GM12878 (cell line): ENCODE measurements around the gene MEIS2. TPM values are rescaled to one million over a fixed set of nuclear protein-coding genes. Genes with fewer than 3 reads are reported as not detected.

ENCODE experiments used
- ATAC-seq: fragments of 200-7000 bp; cut with Tn5 transposase; 3 replicates; pipeline ENCODE4 v1.9.1; 2020; ENCODE audit warnings: mild to moderate bottlenecking, moderate library complexity
- BruUV-seq: library from RNA; stranded (reverse); fragments of 400-500 nt; replicated peaks from 2 replicates; lab custom pipeline; 2021; lab: Mats Ljungman, UMichigan
- CTCF ChIA-PET: fragments of 300-600 bp; sonication (Branson Sonifier 250); formaldehyde crosslinking; extraction: SDS; loops from one replicate; lab custom pipeline; 2021; ENCODE audit warnings: inconsistent platforms; lab: Yijun Ruan, JAX
- POLR2A ChIA-PET: fragments of 350-600 bp; formaldehyde crosslinking; extraction: SDS; loops from one replicate; lab custom pipeline; 2021; ENCODE audit warnings: inconsistent platforms; lab: Charles Lee
- RAD21 ChIA-PET: fragments of 300-600 bp; sonication (Branson Sonifier 250); formaldehyde crosslinking; loops from one replicate; lab custom pipeline; 2023; ENCODE audit warnings: antibody characterized with exemption; ENCODE audit not compliant: unreplicated experiment; lab: Charles Lee
- SMC1A ChIA-PET: fragments of 300-600 bp; sonication (Branson Sonifier 250); formaldehyde crosslinking; loops from one replicate; lab custom pipeline; 2023; ENCODE audit not compliant: unreplicated experiment, uncharacterized antibody; lab: Charles Lee
- DNase-seq: peaks from one replicate; pipeline ENCODE4 v3.0.0-alpha.2; 2011; ENCODE audit warnings: low read depth, low spot score
- FAIRE-seq: peaks from 3 replicates; lab custom pipeline; 2011; peaks lifted over from hg19 to GRCh38; lab: Jason Lieb, UNC
- H2AFZ ChIP-seq: 2 replicates; pipeline ENCODE4 v1.6.0; 2011; ENCODE audit warnings: low read depth, low read length, control low read depth; ENCODE audit not compliant: control insufficient read depth
- H3K27ac ChIP-seq: 2 replicates; pipeline ENCODE4 v1.5.1; 2011; ENCODE audit warnings: control low read depth; ENCODE audit not compliant: control insufficient read depth, insufficient read depth
- H3K27me3 ChIP-seq, 2 experiments: replicated peaks in 1 of 2; 2 replicates each; pipeline versions ENCODE4 v1.6.0 to v1.6.1; 2011; ENCODE audit warnings: low read length in 1 of 2; ENCODE audit not compliant: control insufficient read depth in 2 of 2, insufficient read depth in 2 of 2
- H3K36me3 ChIP-seq, 2 experiments: 2 replicates each; pipeline ENCODE4 v1.5.1; 2011; ENCODE audit warnings: low read length in 1 of 2; ENCODE audit not compliant: control insufficient read depth in 2 of 2, insufficient read depth in 2 of 2
- H3K4me1 ChIP-seq: 2 replicates; pipeline ENCODE4 v1.6.1; 2011; ENCODE audit warnings: mild to moderate bottlenecking, low read length, moderate library complexity, mixed read lengths; ENCODE audit not compliant: control insufficient read depth, insufficient read depth
- H3K4me2 ChIP-seq: 2 replicates; pipeline ENCODE4 v1.6.0; 2011; ENCODE audit warnings: control low read depth; ENCODE audit not compliant: control insufficient read depth, insufficient read depth
- H3K4me3 ChIP-seq: fragments of 200-600 bp; sonication (generic); 2 replicates; pipeline ENCODE4 v1.5.1; 2016
- H3K79me2 ChIP-seq: 2 replicates; pipeline ENCODE4 v1.6.0; 2011; ENCODE audit warnings: low read length; ENCODE audit not compliant: control insufficient read depth, insufficient read depth
- H3K9ac ChIP-seq: 2 replicates; pipeline ENCODE4 v1.8.0; 2011; ENCODE audit warnings: low read length, control low read depth, mixed read lengths; ENCODE audit not compliant: control insufficient read depth, insufficient read depth
- H3K9me3 ChIP-seq: replicated peaks from 3 replicates; pipeline ENCODE4 v1.5.1; 2011; ENCODE audit warnings: mild to moderate bottlenecking, low read length; ENCODE audit not compliant: control insufficient read depth, insufficient read depth
- H4K20me1 ChIP-seq: 2 replicates; pipeline ENCODE4 v1.6.0; 2011; ENCODE audit not compliant: control insufficient read depth, insufficient read depth
- ATF2 ChIP-seq: IDR thresholded peaks from 2 replicates; pipeline ENCODE4 v1.6.1; 2012; ENCODE audit warnings: low read length, inconsistent platforms
- CHD2 ChIP-seq: IDR thresholded peaks from 2 replicates; pipeline ENCODE4 v1.6.1; 2011; ENCODE audit warnings: low read depth, low read length, improper control_type of control experiment, borderline replicate concordance
- CUX1 ChIP-seq: IDR thresholded peaks from 2 replicates; pipeline ENCODE4 v1.6.1; 2012; ENCODE audit warnings: improper control_type of control experiment, low read depth, low read length; ENCODE audit not compliant: insufficient replicate concordance
- IRF4 ChIP-seq: IDR thresholded peaks from 2 replicates; pipeline ENCODE4 v1.6.1; 2011; ENCODE audit warnings: low read depth, low read length
- MEF2A ChIP-seq: IDR thresholded peaks from 2 replicates; pipeline ENCODE4 v1.6.1; 2011; ENCODE audit warnings: low read depth, mild to moderate bottlenecking, low read length, moderate library complexity; ENCODE audit not compliant: insufficient read depth
- PAX8 ChIP-seq: fragments of 450-650 bp; IDR thresholded peaks from 2 replicates; pipeline ENCODE4 v1.6.1; 2017; ENCODE audit warnings: mild to moderate bottlenecking, moderate library complexity
- SIN3A ChIP-seq: IDR thresholded peaks from 2 replicates; pipeline ENCODE4 v1.6.1; 2012; ENCODE audit warnings: low read depth, low read length, improper control_type of control experiment
- ZNF217 ChIP-seq: fragments of 450-650 bp; IDR thresholded peaks from 2 replicates; pipeline ENCODE4 v1.6.1; 2017; ENCODE audit warnings: antibody characterized with exemption, mild to moderate bottlenecking
- WGBS: methylation state at CpG from one replicate; pipeline ENCODE4 v1.1.6; 2016; ENCODE audit warnings: low lambda C conversion rate; ENCODE audit not compliant: insufficient replicate concordance, insufficient coverage; ENCODE audit errors: missing lambda C conversion rate; 5-methylcytosine and 5-hydroxymethylcytosine counted together
- in situ Hi-C: fragments of 300-500 bp; cut with MboI; formaldehyde crosslinking; loops from 9 replicates; pipeline ENCODE4 v1.14.3; 2018; ENCODE audit warnings: mixed read lengths
- intact Hi-C: fragments of 100-400 bp; cut with micrococcal nuclease; formaldehyde crosslinking; loops from one replicate; pipeline ENCODE4 v1.14.2; 2022; ENCODE audit not compliant: unreplicated experiment
- polyA plus RNA-seq, 11 experiments: library from polyadenylated mRNA; depleted of rRNA in 4 of 11; unstranded in 6 of 11; stranded (reverse) in 5 of 11; fragments of >200 nt; fragmentation: Nextera tagmentation in 4 of 11; fragmentation: Illumina TruSeq in 1 of 11; extraction: Ambion mirVana in 4 of 11; extraction: Trizol in 1 of 11; gene quantifications; 1 replicate in 1 of 11; 2 replicates in 10 of 11; pipeline versions ENCODE4 v1.2.1 to v1.2.3, GENCODE V29; 2011 to 2016; ENCODE audit warnings: inconsistent platforms in 2 of 11, missing spikeins in 2 of 11, low read depth in 1 of 11
- total RNA-seq, 4 experiments: library from RNA; depleted of rRNA in 3 of 4; stranded (reverse); fragments of >200 nt in 3 of 4; fragmentation: Illumina TruSeq in 1 of 4; extraction: Trizol in 1 of 4; gene quantifications; 2 replicates each; pipeline versions ENCODE4 v1.2.1 to v1.2.3, GENCODE V29; 2013 to 2021
- TF ChIP-seq, protein P1 (sequence below): fragments of 450-650 bp; IDR thresholded peaks from 2 replicates; pipeline ENCODE4 v1.6.1; 2018; ENCODE audit warnings: borderline replicate concordance, mild to moderate bottlenecking; ENCODE audit not compliant: partially characterized antibody

Gene MEIS2
- total and polyA plus RNA-seq, 10 of the 15 experiments (the other 5 are each of a cell fraction or from before 2014, with no cell fraction given): 9.2 to 54.0 (median 20.4) TPM

GRCh38 chr15:36886191-36886590 lies 214.2 kb downstream of the MEIS2 start:
- RAD21 ChIA-PET: interaction anchor here (1.3 kb wide), 2 partner anchors 215 to 219 kb away, joined by 3 to 4 read pairs; no protein-coding TSS in a partner anchor
- intact Hi-C loops: loop anchor here (10.0 kb wide), 2 partner anchors 129 to 241 kb away; no protein-coding TSS in a partner anchor

More at GRCh38 chr15:36886191-36886590, 214.2 kb downstream of the MEIS2 start:
- Histone ChIP-seq H3K4me3 (no peak overlapping the region), H3K36me3 (no peaks in the 10 kb centered on the region)
- DNase-seq (no peak), ATAC-seq (no peak)
- WGBS: 58% methylated on average over 13 of the region's 13 CpGs
- no peak for TF ChIP-seq ZNF217
- no peak for TF ChIP-seq SIN3A
- TF ChIP-seq, protein P1, sequence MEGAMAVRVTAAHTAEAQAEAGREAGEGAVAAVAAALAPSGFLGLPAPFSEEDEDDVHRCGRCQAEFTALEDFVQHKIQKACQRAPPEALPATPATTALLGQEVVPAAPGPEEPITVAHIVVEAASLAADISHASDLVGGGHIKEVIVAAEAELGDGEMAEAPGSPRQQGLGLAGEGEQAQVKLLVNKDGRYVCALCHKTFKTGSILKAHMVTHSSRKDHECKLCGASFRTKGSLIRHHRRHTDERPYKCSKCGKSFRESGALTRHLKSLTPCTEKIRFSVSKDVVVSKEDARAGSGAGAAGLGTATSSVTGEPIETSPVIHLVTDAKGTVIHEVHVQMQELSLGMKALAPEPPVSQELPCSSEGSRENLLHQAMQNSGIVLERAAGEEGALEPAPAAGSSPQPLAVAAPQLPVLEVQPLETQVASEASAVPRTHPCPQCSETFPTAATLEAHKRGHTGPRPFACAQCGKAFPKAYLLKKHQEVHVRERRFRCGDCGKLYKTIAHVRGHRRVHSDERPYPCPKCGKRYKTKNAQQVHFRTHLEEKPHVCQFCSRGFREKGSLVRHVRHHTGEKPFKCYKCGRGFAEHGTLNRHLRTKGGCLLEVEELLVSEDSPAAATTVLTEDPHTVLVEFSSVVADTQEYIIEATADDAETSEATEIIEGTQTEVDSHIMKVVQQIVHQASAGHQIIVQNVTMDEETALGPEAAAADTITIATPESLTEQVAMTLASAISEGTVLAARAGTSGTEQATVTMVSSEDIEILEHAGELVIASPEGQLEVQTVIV: no peak
- no peak for TF ChIP-seq CHD2
- no peak for TF ChIP-seq ATF2
- no peak for TF ChIP-seq IRF4
- no peak for TF ChIP-seq MEF2A
- TF ChIP-seq PAX8: no peak
- no peak for TF ChIP-seq CUX1
- TF ChIP-seq, all 136 proteins: peak for 0
- Histone ChIP-seq H3K79me2 (no peaks in the 10 kb centered on the region), H3K4me2 (no peak overlapping the region), H3K9me3 (no peaks in the 10 kb centered on the region), H3K27ac (no peak overlapping the region), H3K4me1 (no peaks in the 10 kb centered on the region; the same call in 1 of the 2 replicates), H2AFZ (no peak overlapping the region), H3K9ac (no peak overlapping the region), H3K27me3 (peaks cover 10 to 38% of the 10 kb centered on the region in 2 experiments), H4K20me1 (no peaks in the 10 kb centered on the region)
- CTCF ChIA-PET: interaction anchor here (0.7 to 1.1 kb wide), 3 partner anchors 189 to 358 kb away, joined by 3 to 4 read pairs (median 3); no protein-coding TSS in a partner anchor
- FAIRE-seq: no peak
- SMC1A ChIA-PET: interaction anchor here (1.3 to 11.0 kb wide), 2 partner anchors 61 to 219 kb away, joined by 4 to 130 read pairs; partner anchors contain the start of gene MEIS2
- POLR2A ChIA-PET: no interaction called here
- in situ Hi-C loops: loop anchor here (25.0 kb wide), 1 partner anchor 1001 kb away; no protein-coding TSS in a partner anchor
- no TSS peak for BruUV-seq
